H1 (cell line): ENCODE results near the gene MYO5B. TPM values are rescaled to one million over a fixed set of nuclear protein-coding genes. Genes with fewer than 3 reads are reported as not detected.

Source experiments
- ATF2 ChIP-seq: IDR thresholded peaks from 2 replicates; pipeline ENCODE4 v1.6.1; 2012; ENCODE audit warnings: low read length, inconsistent platforms
- CBX8 ChIP-seq: fragments of 300-800, 300-1000 bp; sonication (generic); IDR thresholded peaks from 2 replicates; pipeline ENCODE4 v1.7.1; 2016; ENCODE audit warnings: low read depth, low read length, borderline replicate concordance
- CHD1 ChIP-seq: IDR thresholded peaks from 2 replicates; pipeline ENCODE4 v1.6.1; 2012; ENCODE audit warnings: low read depth, low read length, improper control_type of control experiment
- CHD7 ChIP-seq: fragments of 300-600 bp; sonication (generic); IDR thresholded peaks from 2 replicates; pipeline ENCODE4 v1.7.1; 2012; ENCODE audit warnings: low read length, moderate library complexity, mild to moderate bottlenecking, inconsistent platforms; ENCODE audit not compliant: insufficient replicate concordance
- EGR1 ChIP-seq: IDR thresholded peaks from 2 replicates; pipeline ENCODE4 v1.6.1; 2011; ENCODE audit warnings: low read depth, low read length, borderline replicate concordance
- EZH2 ChIP-seq: fragments of 200-600 bp; sonication (generic); IDR thresholded peaks from 2 replicates; pipeline ENCODE4 v1.7.1; 2012; ENCODE audit warnings: low read depth, mild to moderate bottlenecking, moderate library complexity, low read length, inconsistent platforms; ENCODE audit not compliant: severe bottlenecking
- JUN ChIP-seq: IDR thresholded peaks from 2 replicates; pipeline ENCODE4 v1.6.1; 2011; ENCODE audit warnings: low read depth, mild to moderate bottlenecking, improper control_type of control experiment, low read length
- MAFK ChIP-seq: IDR thresholded peaks from 2 replicates; pipeline ENCODE4 v1.6.1; 2012; ENCODE audit warnings: low read depth, mild to moderate bottlenecking, improper control_type of control experiment, low read length
- POLR2A ChIP-seq, 2 experiments: IDR thresholded peaks; 1 replicate in 1 of 2; 2 replicates in 1 of 2; pipeline ENCODE4 v1.6.1; 2011; ENCODE audit warnings: low read depth in 2 of 2, low read length in 2 of 2, mild to moderate bottlenecking in 2 of 2; ENCODE audit errors: control extremely low read depth in 1 of 2
- SRF ChIP-seq: IDR thresholded peaks from 2 replicates; pipeline ENCODE4 v1.6.1; 2011; ENCODE audit warnings: mild to moderate bottlenecking, low read depth, low read length, moderate library complexity
- ZNF274 ChIP-seq: IDR thresholded peaks from 2 replicates; pipeline ENCODE4 v1.7.0; 2012; ENCODE audit warnings: low read length, borderline replicate concordance; ENCODE audit errors: extremely low read depth
- polyA plus RNA-seq, 7 experiments: library from polyadenylated mRNA; depleted of rRNA in 3 of 7; stranded (reverse) in 5 of 7; unstranded in 2 of 7; fragments of >200 nt in 5 of 7; fragments of 200-250 nt in 2 of 7; gene quantifications; 1 replicate in 5 of 7; 2 replicates in 1 of 7; 4 replicates in 1 of 7; pipeline versions ENCODE4 v1.2.1 to v1.2.3, GENCODE V29; 2011 to 2013; ENCODE audit warnings: missing spikeins in 2 of 7, mixed read lengths in 2 of 7
- total RNA-seq: library from RNA; stranded (reverse); fragmentation: NEBNext Ultra II Directional; extraction: Animal tissue kit (Norgen Biotek cat#: 25700); gene quantifications from 2 replicates; pipeline ENCODE4 v1.2.1, GENCODE V29; 2021

The MYO5B gene
- total and polyA plus RNA-seq, 2 of the 8 experiments (the other 6 are each of a cell fraction or from before 2014, with no cell fraction given): 6.4 to 7.7 TPM

GRCh38 chr18:49955263-49955662 is 239.7 kb downstream of the MYO5B start (continued):
- no peak for TF ChIP-seq CHD7
- no peak for TF ChIP-seq CBX8
- no peak for TF ChIP-seq JUN
- TF ChIP-seq POLR2A (IDR thresholded peaks at IDR 0.05; ENCODE audit: control extremely low read depth in 1 of 2, low read depth in 2 of 2, low read length in 2 of 2): no peak
- no peak for TF ChIP-seq EZH2
- TF ChIP-seq EGR1: no peak
- TF ChIP-seq MAFK: no peak
- no peak for TF ChIP-seq ZNF274
- TF ChIP-seq CHD1: no peak
- no peak for TF ChIP-seq ATF2
- TF ChIP-seq SRF: no peak
